Measurements from ENCODE around the gene STXBP1.

Gene STXBP1

GRCh38 chr9:127714020-127714750, 102.1 kb downstream of the STXBP1 start:
- H3K9ac ChIP-seq (ENCODE audit: low read depth, low read length), result no peak overlapping the region
- H3K27me3 ChIP-seq (ENCODE audit: insufficient read depth, low read length), result peaks cover 3% of the 10 kb centered on the region; the same call in 1 of the 2 replicates
- 0 out of 2 replicates have a peak, but pooled peaks cover 8% of the 10 kb centered on the region for H3K4me1 ChIP-seq (ENCODE audit: insufficient read depth, low read length)
- H3K27ac ChIP-seq (ENCODE audit: low read length), result no peak overlapping the region
- H3K9me3 ChIP-seq (ENCODE audit: insufficient read depth, low read depth, low read length), result no peaks in the 10 kb centered on the region
- peak overlapping the region; percentile 49 for H3K4me3 ChIP-seq (ENCODE audit: low read length)
- no peaks in the 10 kb centered on the region for H3K36me3 ChIP-seq (ENCODE audit: insufficient read depth, low read depth, low read length)

GRCh38 chr9:127714951-127715469, 102.9 kb downstream of the STXBP1 start:
- no peaks in the 10 kb centered on the region for H3K36me3 ChIP-seq (ENCODE audit: insufficient read depth, low read depth, low read length)
- no peaks in the 10 kb centered on the region for H3K9me3 ChIP-seq (ENCODE audit: insufficient read depth, low read depth, low read length)
- H3K4me1 ChIP-seq (ENCODE audit: insufficient read depth, low read length), result 0 out of 2 replicates have a peak, but pooled peaks cover 8% of the 10 kb centered on the region
- H3K27me3 ChIP-seq (ENCODE audit: insufficient read depth, low read length), result peaks cover 3% of the 10 kb centered on the region; the same call in 1 of the 2 replicates
- H3K9ac ChIP-seq (ENCODE audit: low read depth, low read length), result peak overlapping the region; percentile 61; the same call in 1 of the 2 replicates
- H3K27ac ChIP-seq (ENCODE audit: low read length), result no peak overlapping the region
- peak overlapping the region; percentile 81 for H3K4me3 ChIP-seq (ENCODE audit: low read length)

DNA sequence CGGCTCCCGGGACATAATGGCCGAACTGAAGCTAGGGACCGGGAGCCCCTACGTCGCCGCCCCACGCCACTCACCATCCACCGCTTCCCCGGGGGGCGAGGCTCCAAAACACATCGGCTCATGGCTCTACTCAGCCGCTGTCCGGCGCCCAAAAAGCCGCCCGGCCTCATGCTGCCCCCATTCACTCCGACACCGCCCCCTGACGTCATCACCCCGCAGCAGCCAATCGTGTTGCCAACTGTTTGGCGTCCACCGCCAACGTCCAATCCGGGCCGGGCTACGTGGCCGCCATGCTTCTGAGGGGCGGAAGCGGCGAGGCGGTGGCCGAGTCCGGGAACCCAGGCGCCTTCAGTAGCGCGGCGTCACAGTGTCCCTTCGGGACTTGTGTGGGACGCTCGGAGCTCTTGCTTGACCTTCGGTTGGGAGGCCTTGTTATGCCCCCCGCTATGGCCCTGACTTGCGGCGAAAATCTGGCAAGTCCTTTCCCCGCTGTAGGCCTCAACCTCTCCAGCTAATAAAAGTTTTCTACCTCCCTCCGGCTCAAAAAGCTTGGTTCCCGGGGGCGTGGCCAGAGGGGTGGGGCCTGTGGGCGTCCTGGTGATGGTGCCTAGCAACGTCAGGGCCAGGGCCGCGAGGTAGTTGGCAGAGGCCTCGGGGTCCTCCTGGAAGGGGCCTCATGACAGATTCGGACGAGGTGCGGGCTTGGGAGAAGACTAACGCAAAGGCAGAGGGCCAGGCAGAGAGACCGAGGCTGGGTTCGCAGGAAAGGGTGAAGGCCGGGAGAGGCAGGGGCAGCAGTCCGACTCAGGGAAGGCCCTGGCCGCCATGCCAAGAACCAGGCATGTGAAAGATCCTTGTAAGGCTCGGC, 103.6 kb downstream of the STXBP1 start, which contains the start of the genes PTRH1 and TTC16:
Gene PTRH1, minus strand, starts transcription at position 194 of the 868 bp plus-strand sequence. Its CDS starts 24 bp downstream, at position 170.
Gene TTC16, plus strand, starts transcription at position 610 of the 868 bp plus-strand sequence. Its CDS starts 67 bp downstream, at position 677.
- H3K4me3 ChIP-seq (ENCODE audit: low read length), result peak within 1 kb of the TSS; percentile 81
- H3K9ac ChIP-seq (ENCODE audit: low read depth, low read length), result peak within 1 kb of the TSS; percentile 61; the same call in 1 of the 2 replicates
- H3K27ac ChIP-seq (ENCODE audit: low read length), result no peak within 1 kb of the TSS
- H3K9me3 ChIP-seq (ENCODE audit: insufficient read depth, low read depth, low read length), result no peaks in the 10 kb centered on the region
- H3K27me3 ChIP-seq (ENCODE audit: insufficient read depth, low read length), result peaks cover 3% of the 10 kb centered on the region; the same call in 1 of the 2 replicates
- no peaks in the 10 kb centered on the region for H3K36me3 ChIP-seq (ENCODE audit: insufficient read depth, low read depth, low read length)
- H3K4me1 ChIP-seq (ENCODE audit: insufficient read depth, low read length), result 0 out of 2 replicates have a peak, but pooled peaks cover 8% of the 10 kb centered on the region

- H3K27ac ChIP-seq (ENCODE audit: low read length), result no peak overlapping the region
Measured at GRCh38 chr9:127716412-127716811, 104.3 kb downstream of the STXBP1 start.

DNA sequence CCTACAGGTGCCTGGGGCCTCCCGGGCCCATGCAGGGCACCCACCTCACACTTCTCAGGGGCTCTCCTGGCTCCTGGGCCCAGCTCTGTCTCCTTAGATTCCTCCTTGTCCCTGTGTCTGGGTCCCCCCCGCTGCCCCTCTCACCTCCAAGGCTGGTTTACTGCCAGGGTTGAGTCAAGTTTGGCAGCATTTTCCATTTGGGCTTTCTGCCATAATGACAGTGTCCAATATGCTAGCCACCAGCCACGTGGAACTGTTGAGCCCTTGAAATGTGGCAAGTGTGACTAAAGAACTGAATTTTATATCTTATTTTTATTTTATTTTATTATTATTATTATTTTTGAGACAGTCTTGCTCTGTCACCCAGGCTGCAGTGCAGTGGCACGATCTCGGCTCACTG, 105.7 kb downstream of the STXBP1 start:
- H3K4me3 ChIP-seq (ENCODE audit: low read length), result no peak overlapping the region
- peaks cover 3% of the 10 kb centered on the region; the same call in 1 of the 2 replicates for H3K27me3 ChIP-seq (ENCODE audit: insufficient read depth, low read length)
- H3K36me3 ChIP-seq (ENCODE audit: insufficient read depth, low read depth, low read length), result no peaks in the 10 kb centered on the region
- no peak overlapping the region for H3K9ac ChIP-seq (ENCODE audit: low read depth, low read length)
- 0 out of 2 replicates have a peak, but pooled peaks cover 4% of the 10 kb centered on the region for H3K4me1 ChIP-seq (ENCODE audit: insufficient read depth, low read length)
- no peaks in the 10 kb centered on the region for H3K9me3 ChIP-seq (ENCODE audit: insufficient read depth, low read depth, low read length)
- no peak overlapping the region for H3K27ac ChIP-seq (ENCODE audit: low read length)

More at GRCh38 chr9:127716412-127716811, 104.3 kb downstream of the STXBP1 start:
- Histone ChIP-seq H3K4me3 (ENCODE audit: low read length) (peak overlapping the region; percentile 81; the same call in 1 of the 2 replicates), H3K9ac (ENCODE audit: low read depth, low read length) (no peak overlapping the region), H3K27me3 (ENCODE audit: insufficient read depth, low read length) (peaks cover 3% of the 10 kb centered on the region; the same call in 1 of the 2 replicates), H3K9me3 (ENCODE audit: insufficient read depth, low read depth, low read length) (no peaks in the 10 kb centered on the region), H3K36me3 (ENCODE audit: insufficient read depth, low read depth, low read length) (no peaks in the 10 kb centered on the region), H3K4me1 (ENCODE audit: insufficient read depth, low read length) (0 out of 2 replicates have a peak, but pooled peaks cover 5% of the 10 kb centered on the region)

- H3K27ac ChIP-seq (ENCODE audit: low read length), result no peak overlapping the region
- no peaks in the 10 kb centered on the region for H3K36me3 ChIP-seq (ENCODE audit: insufficient read depth, low read depth, low read length)
- no peak overlapping the region for H3K4me3 ChIP-seq (ENCODE audit: low read length)
- H3K9ac ChIP-seq (ENCODE audit: low read depth, low read length), result no peak overlapping the region
- H3K9me3 ChIP-seq (ENCODE audit: insufficient read depth, low read depth, low read length), result no peaks in the 10 kb centered on the region
- H3K27me3 ChIP-seq (ENCODE audit: insufficient read depth, low read length), result no peaks in the 10 kb centered on the region
- no peaks in the 10 kb centered on the region for H3K4me1 ChIP-seq (ENCODE audit: insufficient read depth, low read length)
Measured at GRCh38 chr9:127720031-127720864, 108.2 kb downstream of the STXBP1 start.

GRCh38 chr9:127720865-127721227, 108.8 kb downstream of the STXBP1 start:
- Histone ChIP-seq H3K9me3 (ENCODE audit: insufficient read depth, low read depth, low read length) (no peaks in the 10 kb centered on the region), H3K27me3 (ENCODE audit: insufficient read depth, low read length) (no peaks in the 10 kb centered on the region), H3K4me3 (ENCODE audit: low read length) (no peak overlapping the region), H3K4me1 (ENCODE audit: insufficient read depth, low read length) (no peaks in the 10 kb centered on the region), H3K36me3 (ENCODE audit: insufficient read depth, low read depth, low read length) (no peaks in the 10 kb centered on the region), H3K27ac (ENCODE audit: low read length) (no peak overlapping the region), H3K9ac (ENCODE audit: low read depth, low read length) (no peak overlapping the region)

DNA sequence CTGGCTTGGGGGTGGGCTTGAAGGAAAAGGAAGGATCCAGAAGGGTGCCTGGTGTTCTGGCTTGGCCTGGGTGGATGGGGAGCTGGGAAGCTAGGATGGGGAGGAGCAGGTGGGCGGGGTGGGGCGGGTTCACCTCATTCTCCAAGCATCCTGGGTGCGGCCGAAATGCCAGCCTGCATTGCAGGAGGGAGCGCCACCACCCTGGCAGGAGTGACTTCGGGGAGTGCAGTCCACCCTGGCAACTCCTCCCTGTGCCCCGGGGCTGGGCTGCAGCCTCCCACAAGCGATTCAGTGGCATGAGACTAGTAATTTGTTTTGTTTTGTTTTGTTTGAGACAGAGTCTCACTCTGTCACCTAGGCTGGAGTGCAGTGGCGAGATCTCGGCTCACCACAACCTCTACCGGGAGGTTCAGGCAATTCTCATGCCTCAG, 109.3 kb downstream of the STXBP1 start:
- no peak overlapping the region for H3K27ac ChIP-seq (ENCODE audit: low read length)

DNA sequence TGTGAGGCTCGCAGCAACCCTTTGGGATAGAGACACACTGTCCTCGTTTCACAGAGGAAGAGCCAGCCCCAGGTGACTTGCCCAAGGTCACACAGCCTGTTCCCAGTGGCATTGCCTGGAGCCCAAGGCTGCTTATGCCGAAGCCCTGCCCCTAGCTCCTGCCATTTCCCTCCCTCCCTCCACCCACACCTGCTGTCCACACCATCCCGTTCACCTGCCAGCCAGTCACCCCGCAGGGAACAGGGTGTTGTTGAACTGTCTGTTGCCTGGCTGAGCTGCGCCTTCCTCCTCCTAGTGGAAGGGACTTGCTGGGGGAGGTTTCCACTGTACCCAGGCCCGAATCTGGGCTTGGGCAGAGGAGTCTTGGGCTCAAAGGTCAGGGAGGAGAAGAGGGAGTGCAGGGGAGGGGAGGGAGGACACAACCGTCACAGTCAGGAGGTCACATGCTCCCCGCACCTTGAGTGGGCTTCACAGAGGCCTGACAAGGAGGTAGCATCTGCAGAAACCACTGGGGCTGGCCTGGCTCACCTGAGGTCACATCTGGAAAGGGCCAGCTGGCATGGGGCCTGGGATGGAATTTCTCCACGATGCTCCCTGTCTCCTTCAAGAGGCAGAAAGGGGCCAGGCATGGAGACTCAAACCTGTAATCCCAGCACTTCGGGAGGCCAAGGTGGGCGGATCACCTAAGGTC, 110.1 kb downstream of the STXBP1 start:
- Histone ChIP-seq H3K9ac (ENCODE audit: low read depth, low read length) (no peak overlapping the region), H3K9me3 (ENCODE audit: insufficient read depth, low read depth, low read length) (no peaks in the 10 kb centered on the region), H3K27me3 (ENCODE audit: insufficient read depth, low read length) (no peaks in the 10 kb centered on the region), H3K27ac (ENCODE audit: low read length) (no peak overlapping the region), H3K4me1 (ENCODE audit: insufficient read depth, low read length) (no peaks in the 10 kb centered on the region), H3K4me3 (ENCODE audit: low read length) (no peak overlapping the region), H3K36me3 (ENCODE audit: insufficient read depth, low read depth, low read length) (no peaks in the 10 kb centered on the region)

More for the DNA sequence above, 109.3 kb downstream of the STXBP1 start:
- Histone ChIP-seq H3K9me3 (ENCODE audit: insufficient read depth, low read depth, low read length) (no peaks in the 10 kb centered on the region), H3K9ac (ENCODE audit: low read depth, low read length) (no peak overlapping the region), H3K4me3 (ENCODE audit: low read length) (no peak overlapping the region), H3K4me1 (ENCODE audit: insufficient read depth, low read length) (no peaks in the 10 kb centered on the region), H3K36me3 (ENCODE audit: insufficient read depth, low read depth, low read length) (no peaks in the 10 kb centered on the region), H3K27me3 (ENCODE audit: insufficient read depth, low read length) (no peaks in the 10 kb centered on the region)

DNA sequence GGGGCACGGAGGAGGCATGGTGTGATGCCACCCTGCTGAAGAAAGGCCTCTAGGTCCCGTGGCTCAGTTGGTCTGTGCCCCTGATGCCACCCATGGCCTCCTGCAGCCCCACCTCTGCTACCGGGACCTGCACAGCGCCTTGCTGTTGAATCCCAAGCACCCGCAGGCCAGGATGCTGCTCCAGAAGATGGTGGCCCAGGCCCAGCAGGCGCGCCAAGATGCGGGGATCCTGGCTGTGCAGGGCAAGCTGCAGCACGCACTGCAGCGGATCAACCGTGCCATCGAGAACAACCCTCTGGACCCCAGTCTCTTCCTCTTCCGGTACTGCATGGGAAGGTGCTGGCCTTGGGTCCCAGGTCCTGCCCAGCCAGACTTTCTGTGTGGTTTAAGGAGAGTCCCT, 110.9 kb downstream of the STXBP1 start:
- Histone ChIP-seq H3K4me1 (ENCODE audit: insufficient read depth, low read length) (no peaks in the 10 kb centered on the region), H3K27me3 (ENCODE audit: insufficient read depth, low read length) (no peaks in the 10 kb centered on the region)

More for the DNA sequence above, 110.9 kb downstream of the STXBP1 start:
- Histone ChIP-seq H3K36me3 (ENCODE audit: insufficient read depth, low read depth, low read length) (no peaks in the 10 kb centered on the region), H3K27ac (ENCODE audit: low read length) (no peak overlapping the region), H3K9ac (ENCODE audit: low read depth, low read length) (no peak overlapping the region), H3K4me3 (ENCODE audit: low read length) (no peak overlapping the region), H3K9me3 (ENCODE audit: insufficient read depth, low read depth, low read length) (no peaks in the 10 kb centered on the region)
